BLaER1 (cell line): ENCODE data around the gene TUFM.
"Not testable (repeated sequence)": the region's sequence is repeated elsewhere in the genome, so short reads cannot be mapped to it uniquely, and the experiment has no call there.

Source experiments
- H3K27ac ChIP-seq: shearing (Covaris generic); formaldehyde crosslinking; 2 replicates; pipeline ENCODE4 v1.8.1; 2022
- H3K27me3 ChIP-seq: shearing (Covaris generic); formaldehyde crosslinking; 2 replicates; pipeline ENCODE4 v1.8.1; 2022
- H3K36me3 ChIP-seq: shearing (Covaris generic); formaldehyde crosslinking; 2 replicates; pipeline ENCODE4 v1.8.1; 2022
- H3K4me1 ChIP-seq: shearing (Covaris generic); formaldehyde crosslinking; 2 replicates; pipeline ENCODE4 v1.8.1; 2022
- H3K4me2 ChIP-seq: shearing (Covaris generic); formaldehyde crosslinking; 2 replicates; pipeline ENCODE4 v1.8.1; 2022
- H3K4me3 ChIP-seq: shearing (Covaris generic); formaldehyde crosslinking; 2 replicates; pipeline ENCODE4 v1.8.1; 2022
- H3K9ac ChIP-seq: shearing (Covaris generic); formaldehyde crosslinking; 2 replicates; pipeline ENCODE4 v1.8.1; 2022
- H3K9me3 ChIP-seq: shearing (Covaris generic); formaldehyde crosslinking; 2 replicates; pipeline ENCODE4 v1.8.1; 2022
- H4K20me1 ChIP-seq: shearing (Covaris generic); formaldehyde crosslinking; 2 replicates; pipeline ENCODE4 v1.8.1; 2022
- Cebpa-rat ChIP-seq: shearing (Covaris generic); IDR thresholded peaks from 2 replicates; pipeline ENCODE4 v1.8.1; 2022

Gene TUFM

GRCh38 chr16:28846080-28846932 is at the start of gene TUFM:
TUFM (minus strand) TSS chr16:28846348; CDS start chr16:28846269, 79 bp downstream.
- H3K9me3 ChIP-seq: no peaks in the 10 kb centered on the region
- H3K27ac ChIP-seq: peak within 1 kb of the TSS; percentile 92
- H3K4me1 ChIP-seq: peaks cover 29% of the 10 kb centered on the region
- no peaks in the 10 kb centered on the region for H3K27me3 ChIP-seq
- peaks cover 40% of the 10 kb centered on the region for H3K36me3 ChIP-seq
- peak within 1 kb of the TSS; percentile 93 for H3K9ac ChIP-seq
- peaks cover 41% of the 10 kb centered on the region for H4K20me1 ChIP-seq
- peak within 1 kb of the TSS; percentile 91 for H3K4me3 ChIP-seq
- peak within 1 kb of the TSS; percentile 92 for H3K4me2 ChIP-seq
- no peak for TF ChIP-seq Cebpa-rat

GRCh38 chr16:28895609-28896008 is 49.5 kb upstream of the TUFM start:
- H4K20me1 ChIP-seq: no peaks in the 10 kb centered on the region
- no peak for TF ChIP-seq Cebpa-rat

GRCh38 chr16:28893291-28893690 is 47.1 kb upstream of the TUFM start:
- no peak for TF ChIP-seq Cebpa-rat
- Histone ChIP-seq H4K20me1 (no peaks in the 10 kb centered on the region), H3K4me3 (no peak overlapping the region), H3K4me2 (no peak overlapping the region), H3K9me3 (no peaks in the 10 kb centered on the region), H3K4me1 (peaks cover 29% of the 10 kb centered on the region), H3K9ac (no peak overlapping the region), H3K27me3 (no peaks in the 10 kb centered on the region), H3K27ac (no peak overlapping the region), H3K36me3 (peaks cover 21% of the 10 kb centered on the region)

More at GRCh38 chr16:28895609-28896008, 49.5 kb upstream of the TUFM start:
- no peak overlapping the region for H3K27ac ChIP-seq
- no peak overlapping the region for H3K9ac ChIP-seq
- no peaks in the 10 kb centered on the region for H3K27me3 ChIP-seq
- H3K4me1 ChIP-seq: peaks cover 35% of the 10 kb centered on the region
- H3K4me3 ChIP-seq: no peak overlapping the region
- peaks cover 30% of the 10 kb centered on the region for H3K36me3 ChIP-seq
- no peak overlapping the region for H3K4me2 ChIP-seq
- no peaks in the 10 kb centered on the region for H3K9me3 ChIP-seq

GRCh38 chr16:28891964-28892890 is 46.1 kb upstream of the TUFM start:
- no peak for TF ChIP-seq Cebpa-rat
- Histone ChIP-seq H3K4me2 (peak overlapping the region; percentile 36; the same call in 1 of the 2 replicates), H3K27ac (peak overlapping the region; percentile 60), H3K4me1 (peaks cover 29% of the 10 kb centered on the region), H3K27me3 (no peaks in the 10 kb centered on the region), H3K9ac (0 out of 2 replicates have a peak overlapping the region, but pooled peaks have one; percentile 9), H4K20me1 (no peaks in the 10 kb centered on the region), H3K9me3 (no peaks in the 10 kb centered on the region), H3K4me3 (no peak overlapping the region), H3K36me3 (peaks cover 15% of the 10 kb centered on the region)

- H3K4me3 ChIP-seq, H3K9me3 ChIP-seq: not testable (repeated sequence)
- peaks cover 40% of the 10 kb centered on the region for H3K4me1 ChIP-seq
Observed at GRCh38 chr16:28890355-28890754, 44.2 kb upstream of the TUFM start.

GRCh38 chr16:28886945-28887344 is 40.8 kb upstream of the TUFM start:
- no peak overlapping the region for H3K9ac ChIP-seq
- no peaks in the 10 kb centered on the region for H3K27me3 ChIP-seq
- no peak overlapping the region for H3K4me2 ChIP-seq
- H3K27ac ChIP-seq: no peak overlapping the region
- no peaks in the 10 kb centered on the region for H4K20me1 ChIP-seq
- H3K4me3 ChIP-seq: no peak overlapping the region
- TF ChIP-seq Cebpa-rat: no peak
- no peaks in the 10 kb centered on the region; the same call in 1 of the 2 replicates for H3K36me3 ChIP-seq
- H3K4me1 ChIP-seq: peaks cover 30% of the 10 kb centered on the region
- no peaks in the 10 kb centered on the region for H3K9me3 ChIP-seq

More at GRCh38 chr16:28890355-28890754, 44.2 kb upstream of the TUFM start:
- H3K27me3 ChIP-seq, H4K20me1 ChIP-seq, H3K27ac ChIP-seq, H3K36me3 ChIP-seq, H3K9ac ChIP-seq, H3K4me2 ChIP-seq: not testable (repeated sequence)

- Histone ChIP-seq H3K4me1 (peaks cover 37% of the 10 kb centered on the region), H3K4me3 (no peak overlapping the region), H3K4me2 (no peak overlapping the region), H3K9me3 (no peaks in the 10 kb centered on the region), H4K20me1 (no peaks in the 10 kb centered on the region), H3K36me3 (no peaks in the 10 kb centered on the region; the same call in 1 of the 2 replicates), H3K27ac (no peak overlapping the region), H3K9ac (no peak overlapping the region), H3K27me3 (no peaks in the 10 kb centered on the region)
- no peak for TF ChIP-seq Cebpa-rat
Observed at GRCh38 chr16:28884045-28884444, 37.9 kb upstream of the TUFM start.

GRCh38 chr16:28883221-28883996 is 37.3 kb upstream of the TUFM start:
- no peak for TF ChIP-seq Cebpa-rat
- no peaks in the 10 kb centered on the region for H3K9me3 ChIP-seq
- no peak overlapping the region for H3K4me2 ChIP-seq
- no peak overlapping the region for H3K4me3 ChIP-seq
- peaks cover 44% of the 10 kb centered on the region for H3K4me1 ChIP-seq
- H3K36me3 ChIP-seq: no peaks in the 10 kb centered on the region; the same call in 1 of the 2 replicates
- no peaks in the 10 kb centered on the region for H3K27me3 ChIP-seq
- H3K9ac ChIP-seq: no peak overlapping the region
- no peaks in the 10 kb centered on the region for H4K20me1 ChIP-seq
- H3K27ac ChIP-seq: no peak overlapping the region; the same call in 1 of the 2 replicates

GRCh38 chr16:28882551-28883160 is 36.5 kb upstream of the TUFM start:
- Histone ChIP-seq H3K4me3 (no peak overlapping the region), H3K4me1 (peaks cover 51% of the 10 kb centered on the region), H3K9me3 (no peaks in the 10 kb centered on the region), H3K27ac (no peak overlapping the region), H3K36me3 (no peaks in the 10 kb centered on the region; the same call in 1 of the 2 replicates), H3K9ac (peak overlapping the region; percentile 15; the same call in 1 of the 2 replicates), H3K4me2 (no peak overlapping the region), H3K27me3 (no peaks in the 10 kb centered on the region), H4K20me1 (no peaks in the 10 kb centered on the region)
- TF ChIP-seq Cebpa-rat: no peak
